H9 (cell line): Measurements from ENCODE around the gene RPL35. TPM values are rescaled to one million over a fixed set of nuclear protein-coding genes. Genes with fewer than 3 reads are reported as not detected.

Source experiments
- DNase-seq: peaks from one replicate; pipeline ENCODE4 v3.0.0-alpha.2; 2017
- H2AFZ ChIP-seq: one replicate; pipeline ENCODE4 v1.6.1; 2013; ENCODE audit warnings: mild to moderate bottlenecking, low read length, control low read depth, moderate library complexity
- H2AK5ac ChIP-seq: 2 replicates; pipeline ENCODE4 v1.6.1; 2013; ENCODE audit warnings: low read length, control low read depth, mixed read lengths; ENCODE audit not compliant: insufficient read length
- H2BK120ac ChIP-seq: one replicate; pipeline ENCODE4 v1.6.1; 2013; ENCODE audit warnings: low read depth, mild to moderate bottlenecking, low read length, control low read depth, inconsistent platforms; ENCODE audit not compliant: poor library complexity, severe bottlenecking
- H2BK12ac ChIP-seq: 2 replicates; pipeline ENCODE4 v1.6.1; 2013; ENCODE audit warnings: low read length, control low read depth, mixed read lengths, low read depth; ENCODE audit not compliant: insufficient read length
- H2BK15ac ChIP-seq: 2 replicates; pipeline ENCODE4 v1.6.1; 2013; ENCODE audit warnings: low read depth, low read length, control low read depth
- H2BK20ac ChIP-seq: one replicate; pipeline ENCODE4 v1.6.1; 2013; ENCODE audit warnings: low read depth, mild to moderate bottlenecking, low read length, control low read depth, inconsistent platforms; ENCODE audit not compliant: poor library complexity, severe bottlenecking
- H2BK5ac ChIP-seq: 2 replicates; pipeline ENCODE4 v1.6.1; 2013; ENCODE audit warnings: low read length, control low read depth, mixed read lengths; ENCODE audit not compliant: insufficient read length
- H3K14ac ChIP-seq: 2 replicates; pipeline ENCODE4 v1.6.1; 2013; ENCODE audit warnings: low read length, control low read depth; ENCODE audit not compliant: insufficient read depth
- H3K18ac ChIP-seq: 2 replicates; pipeline ENCODE4 v1.6.1; 2013; ENCODE audit warnings: low read depth, mild to moderate bottlenecking, mixed read lengths, low read length, control low read depth; ENCODE audit not compliant: insufficient read length
- H3K23ac ChIP-seq: 2 replicates; pipeline ENCODE4 v1.6.1; 2013; ENCODE audit warnings: low read length, control low read depth, mixed read lengths, low read depth; ENCODE audit not compliant: insufficient read length
- H3K23me2 ChIP-seq: 2 replicates; pipeline ENCODE4 v1.6.1; 2013; ENCODE audit warnings: low read depth, mild to moderate bottlenecking, mixed read lengths, low read length, control low read depth; ENCODE audit not compliant: insufficient read length, poor library complexity, severe bottlenecking
- H3K27ac ChIP-seq: 2 replicates; pipeline ENCODE4 v1.5.1; 2013; ENCODE audit warnings: low read length, control low read depth, mixed read lengths, low read depth; ENCODE audit not compliant: insufficient read length
- H3K27me3 ChIP-seq: 2 replicates; pipeline ENCODE4 v1.6.1; 2013; ENCODE audit warnings: low read length, control low read depth, inconsistent platforms; ENCODE audit not compliant: insufficient read depth
- H3K4ac ChIP-seq: 2 replicates; pipeline ENCODE4 v1.6.1; 2013; ENCODE audit warnings: low read depth, mild to moderate bottlenecking, control low read depth, inconsistent platforms, low read length, moderate library complexity
- H3K4me1 ChIP-seq: 2 replicates; pipeline ENCODE4 v1.6.1; 2013; ENCODE audit warnings: low read length, control low read depth, inconsistent platforms; ENCODE audit not compliant: insufficient read depth
- H3K4me2 ChIP-seq: 2 replicates; pipeline ENCODE4 v1.6.1; 2013; ENCODE audit warnings: low read length, control low read depth, mixed read lengths; ENCODE audit not compliant: insufficient read length, insufficient read depth
- H3K56ac ChIP-seq: 2 replicates; pipeline ENCODE4 v1.6.1; 2013; ENCODE audit warnings: low read depth, mild to moderate bottlenecking, mixed read lengths, low read length, control low read depth; ENCODE audit not compliant: insufficient read length
- H3K79me1 ChIP-seq: 2 replicates; pipeline ENCODE4 v1.6.1; 2013; ENCODE audit warnings: low read depth, mild to moderate bottlenecking, moderate library complexity, low read length, control low read depth, inconsistent platforms; ENCODE audit not compliant: insufficient read depth, poor library complexity, severe bottlenecking
- H3K79me2 ChIP-seq: 2 replicates; pipeline ENCODE4 v1.6.1; 2013; ENCODE audit warnings: low read length, control low read depth, inconsistent platforms; ENCODE audit not compliant: insufficient read depth
- H3K9ac ChIP-seq: 2 replicates; pipeline ENCODE4 v1.6.1; 2013; ENCODE audit warnings: low read length, control low read depth, mixed read lengths; ENCODE audit not compliant: insufficient read length; ENCODE audit errors: extremely low read depth
- H3K9me3 ChIP-seq: one replicate; pipeline ENCODE4 v1.6.1; 2013; ENCODE audit warnings: low read depth, low read length, inconsistent platforms; ENCODE audit not compliant: control insufficient read depth
- H3T11ph ChIP-seq: one replicate; pipeline ENCODE4 v1.6.1; 2013; ENCODE audit warnings: mild to moderate bottlenecking, low read length, control low read depth, inconsistent platforms
- H4K20me1 ChIP-seq: one replicate; pipeline ENCODE4 v1.6.1; 2013; ENCODE audit not compliant: control insufficient read depth, insufficient read length, insufficient read depth
- H4K5ac ChIP-seq: 2 replicates; pipeline ENCODE4 v1.6.1; 2013; ENCODE audit warnings: low read depth, mild to moderate bottlenecking, mixed read lengths, low read length, control low read depth; ENCODE audit not compliant: insufficient read length
- H4K8ac ChIP-seq: replicated peaks from 2 replicates; pipeline ENCODE4 v1.6.1; 2013; ENCODE audit warnings: low read length, control low read depth, mixed read lengths, low read depth; ENCODE audit not compliant: insufficient read length
- H4K91ac ChIP-seq: 2 replicates; pipeline ENCODE4 v1.6.1; 2013; ENCODE audit warnings: low read depth, mild to moderate bottlenecking, moderate library complexity, mixed read lengths, low read length, control low read depth; ENCODE audit not compliant: insufficient read length
- H3K27ac Mint-ChIP-seq, 3 experiments: 2 replicates in 2 of 3; 3 replicates in 1 of 3; pipeline ENCODE4 v1.8.0; 2020 to 2021; ENCODE audit warnings: mixed read lengths in 3 of 3, mild to moderate bottlenecking in 1 of 3, moderate library complexity in 1 of 3
- H3K27me3 Mint-ChIP-seq: 2 replicates; pipeline ENCODE4 v1.8.0; 2021; ENCODE audit warnings: low read depth, mild to moderate bottlenecking, moderate library complexity, mixed read lengths
- H3K36me3 Mint-ChIP-seq, 3 experiments: 2 replicates in 2 of 3; 3 replicates in 1 of 3; pipeline ENCODE4 v1.8.0; 2020 to 2021; ENCODE audit warnings: low read depth in 3 of 3, mixed read lengths in 3 of 3; ENCODE audit not compliant: insufficient read depth in 1 of 3
- H3K4me1 Mint-ChIP-seq, 2 experiments: 2 replicates each; pipeline ENCODE4 v1.8.0; 2020; ENCODE audit warnings: mixed read lengths in 2 of 2
- H3K4me3 Mint-ChIP-seq, 2 experiments: 2 replicates in 1 of 2; 3 replicates in 1 of 2; pipeline ENCODE4 v1.8.0; 2020 to 2021; ENCODE audit warnings: mild to moderate bottlenecking in 2 of 2, mixed read lengths in 2 of 2, moderate library complexity in 1 of 2
- H3K9me3 Mint-ChIP-seq, 2 experiments: 2 replicates in 1 of 2; 3 replicates in 1 of 2; pipeline ENCODE4 v1.8.0; 2020; ENCODE audit warnings: mild to moderate bottlenecking in 2 of 2, mixed read lengths in 2 of 2, moderate library complexity in 1 of 2
- CTCF ChIP-seq: fragments of 200-600 bp; sonication (generic); conservative IDR thresholded peaks from 3 replicates; pipeline ENCODE4 v1.8.0; 2021; ENCODE audit warnings: antibody characterized with exemption, mild to moderate bottlenecking
- WGBS: extraction: QIAGEN DNeasy Blood & Tissue Kit; methylation state at CpG from one replicate; pipeline ENCODE4 v1.1.7; 2013; ENCODE audit warnings: missing lambda C conversion rate, low lambda C conversion rate, mixed read lengths; ENCODE audit not compliant: insufficient read length; ENCODE audit errors: extremely low coverage; 5-methylcytosine and 5-hydroxymethylcytosine counted together
- total RNA-seq: library from RNA; stranded (reverse); gene quantifications from 2 replicates; pipeline ENCODE4 v1.2.1, GENCODE V29; 2021

Gene RPL35
- total RNA-seq, 1 experiment from 2014 or later = 1,840 TPM

GRCh38 chr9:124897570-124898460 is 36.1 kb upstream of the RPL35 start:
- Mint-ChIP-seq H3K27me3 (no peaks in the 10 kb centered on the region), H3K9me3 (no peaks in the 10 kb centered on the region), H3K36me3 (peaks cover 3 to 15% (median 14%) of the 10 kb centered on the region in 3 experiments), H3K27ac (no peak overlapping the region), H3K4me3 (no peak overlapping the region), H3K4me1 (peaks cover 4 to 13% of the 10 kb centered on the region in 2 experiments)
- Histone ChIP-seq H2BK12ac (no peak overlapping the region), H2AFZ (no peak overlapping the region), H3T11ph (no peak overlapping the region), H4K5ac (no peak overlapping the region), H4K8ac (no peak overlapping the region), H3K56ac (no peak overlapping the region), H3K14ac (no peak overlapping the region), H3K18ac (no peak overlapping the region), H3K23ac (no peak overlapping the region), H2BK120ac (no peak overlapping the region), H3K9me3 (no peaks in the 10 kb centered on the region), H3K4me2 (no peak overlapping the region), H2BK20ac (no peak overlapping the region), H3K23me2 (no peaks in the 10 kb centered on the region), H3K79me2 (no peaks in the 10 kb centered on the region), H3K27me3 (no peaks in the 10 kb centered on the region), H3K79me1 (no peaks in the 10 kb centered on the region), H3K4me1 (no peaks in the 10 kb centered on the region), H2BK15ac (no peak overlapping the region), H2AK5ac (no peak overlapping the region), H2BK5ac (no peak overlapping the region), H3K9ac (no peak overlapping the region), H3K4ac (no peak overlapping the region), H4K20me1 (no peaks in the 10 kb centered on the region), H3K27ac (no peak overlapping the region), H4K91ac (no peak overlapping the region)
- WGBS = no CpG with 5 or more reads among the region's 6 CpGs
- TF ChIP-seq CTCF = no peak
- no peak for DNase-seq
